HCT116 (cell line): Measurements from ENCODE around the gene MID1. TPM values are rescaled to one million over a fixed set of nuclear protein-coding genes. Genes with fewer than 3 reads are reported as not detected.

ENCODE experiments used
- ATAC-seq: fragments of 200-7000 bp; cut with Tn5 transposase; 2 replicates; pipeline ENCODE4 v1.9.1; 2020; ENCODE audit warnings: mild to moderate bottlenecking, moderate library complexity
- BruUV-seq: library from RNA; stranded (reverse); fragments of 400-500 nt; replicated peaks from 2 replicates; lab custom pipeline; 2021; lab: Mats Ljungman, UMichigan
- CTCF ChIA-PET: fragments of 300-600 bp; sonication (Branson Sonifier 250); formaldehyde crosslinking; loops from one replicate; lab custom pipeline; 2021; ENCODE audit warnings: antibody characterized with exemption; lab: Charles Lee
- POLR2A ChIA-PET: fragments of 300-600, 350-600 bp; sonication (Branson Sonifier 250); formaldehyde crosslinking; loops from one replicate; lab custom pipeline; 2021; ENCODE audit warnings: antibody characterized with exemption; lab: Charles Lee
- RAD21 ChIA-PET, 2 experiments: fragments of 300-600 bp; sonication (Branson Sonifier 250); formaldehyde crosslinking; loops; one replicate each; lab custom pipeline; 2023; ENCODE audit warnings: low total read pairs in 2 of 2; ENCODE audit not compliant: uncharacterized antibody in 2 of 2, unreplicated experiment in 2 of 2, low non-redundant PET in 1 of 2; lab: Charles Lee
- DNase-seq: peaks from one replicate; pipeline ENCODE4 v3.0.0-alpha.2; 2010; ENCODE audit warnings: low read depth, low spot score
- H2AFZ ChIP-seq: fragments of 200-600 bp; shearing (Covaris generic), sonication (generic); 2 replicates; pipeline ENCODE4 v1.6.1; 2017; ENCODE audit warnings: low read depth, mixed run types, mixed read lengths, antibody characterized with exemption, low read length; ENCODE audit not compliant: poor library complexity, severe bottlenecking
- H3K27ac ChIP-seq: 2 replicates; pipeline ENCODE4 v1.5.1; 2012; ENCODE audit warnings: low read depth, low read length
- H3K27me3 ChIP-seq: fragments of 200-600 bp; sonication (generic); 2 replicates; pipeline ENCODE4 v1.6.1; 2016; ENCODE audit warnings: mixed run types, low read length, mixed read lengths; ENCODE audit not compliant: insufficient read depth
- H3K36me3 ChIP-seq, 2 experiments: fragments of 200-500 bp in 1 of 2; fragments of 200-600 bp in 1 of 2; sonication (Bioruptor generic) in 1 of 2; sonication (generic) in 1 of 2; 2 replicates each; pipeline versions ENCODE4 v1.5.1 to v1.6.1; 2014 to 2016; ENCODE audit warnings: low read length in 2 of 2, inconsistent platforms in 1 of 2, mixed read lengths in 1 of 2, mixed run types in 1 of 2; ENCODE audit not compliant: insufficient read depth in 2 of 2, control insufficient read depth in 1 of 2
- H3K4me1 ChIP-seq, 2 experiments: fragments of 200-600 bp in 1 of 2; sonication (generic) in 1 of 2; 2 replicates each; pipeline versions ENCODE4 v1.5.1 to v1.6.1; 2012 to 2017; ENCODE audit warnings: low read length in 2 of 2, inconsistent platforms in 1 of 2, mild to moderate bottlenecking in 1 of 2, mixed read lengths in 1 of 2, mixed run types in 1 of 2, moderate library complexity in 1 of 2; ENCODE audit not compliant: insufficient read depth in 2 of 2, control insufficient read depth in 1 of 2
- H3K4me2 ChIP-seq: fragments of 200-600 bp; sonication (generic); 2 replicates; pipeline ENCODE4 v1.6.1; 2017; ENCODE audit warnings: mixed run types, low read length, mixed read lengths
- H3K4me3 ChIP-seq, 2 experiments: fragments of 200-600 bp in 1 of 2; sonication (generic) in 1 of 2; replicated peaks in 1 of 2; 2 replicates each; pipeline ENCODE4 v1.5.1; 2011 to 2016; ENCODE audit warnings: low read length in 2 of 2, control low read depth in 1 of 2, low read depth in 1 of 2, mild to moderate bottlenecking in 1 of 2, mixed read lengths in 1 of 2, mixed run types in 1 of 2
- H3K79me2 ChIP-seq: fragments of 200-600 bp; sonication (generic); 2 replicates; pipeline ENCODE4 v1.6.1; 2017; ENCODE audit warnings: mild to moderate bottlenecking, mixed run types, low read length, moderate library complexity, mixed read lengths; ENCODE audit not compliant: insufficient read depth
- H3K9ac ChIP-seq: fragments of 200-600 bp; sonication (generic); 2 replicates; pipeline ENCODE4 v1.6.1; 2016; ENCODE audit warnings: low read length, mixed read lengths
- H3K9me2 ChIP-seq: fragments of 200-600 bp; sonication (generic), shearing (Covaris generic); 2 replicates; pipeline ENCODE4 v1.6.1; 2017; ENCODE audit warnings: mixed run types, mild to moderate bottlenecking, moderate library complexity; ENCODE audit not compliant: insufficient read depth
- H3K9me3 ChIP-seq, 2 experiments: fragments of 200-500 bp in 1 of 2; fragments of 200-600 bp in 1 of 2; sonication (Bioruptor generic) in 1 of 2; sonication (generic) in 1 of 2; 2 replicates each; pipeline ENCODE4 v1.6.1; 2014 to 2017; ENCODE audit warnings: low read length in 2 of 2, mixed read lengths in 2 of 2, inconsistent platforms in 1 of 2, low read depth in 1 of 2, mild to moderate bottlenecking in 1 of 2, mixed run types in 1 of 2, moderate library complexity in 1 of 2; ENCODE audit not compliant: control insufficient read depth in 1 of 2, insufficient read depth in 1 of 2
- H4K20me1 ChIP-seq: fragments of 200-600 bp; sonication (generic), shearing (Covaris generic); 2 replicates; pipeline ENCODE4 v1.6.1; 2017; ENCODE audit warnings: mixed run types, mild to moderate bottlenecking, moderate library complexity; ENCODE audit not compliant: insufficient read depth
- CBX3 ChIP-seq: IDR thresholded peaks from 2 replicates; pipeline ENCODE4 v1.6.1; 2012; ENCODE audit warnings: low read depth
- CEBPB ChIP-seq: IDR thresholded peaks from 2 replicates; pipeline ENCODE4 v1.6.1; 2012; ENCODE audit warnings: low read depth
- EGR1 ChIP-seq: IDR thresholded peaks from 2 replicates; pipeline ENCODE4 v1.6.1; 2012; ENCODE audit warnings: low read depth
- ELF1 ChIP-seq: IDR thresholded peaks from 2 replicates; pipeline ENCODE4 v1.6.1; 2012; ENCODE audit warnings: low read depth, borderline replicate concordance
- EZH2phosphoT487 ChIP-seq: fragments of 200-600 bp; IDR thresholded peaks from 2 replicates; pipeline ENCODE4 v1.6.1; 2018; ENCODE audit warnings: antibody characterized with exemption, borderline replicate concordance
- FOSL1 ChIP-seq: IDR thresholded peaks from 2 replicates; pipeline ENCODE4 v1.6.1; 2012; ENCODE audit warnings: low read depth
- JUND ChIP-seq: IDR thresholded peaks from 2 replicates; pipeline ENCODE4 v1.6.1; 2012
- POLR2A ChIP-seq: IDR thresholded peaks from 2 replicates; pipeline ENCODE4 v1.7.0; 2011; ENCODE audit warnings: borderline replicate concordance; ENCODE audit not compliant: insufficient read depth, insufficient read length; ENCODE audit errors: extremely low read depth
- SP1 ChIP-seq: IDR thresholded peaks from 2 replicates; pipeline ENCODE4 v1.6.1; 2012; ENCODE audit warnings: low read depth
- SRF ChIP-seq: IDR thresholded peaks from 2 replicates; pipeline ENCODE4 v1.6.1; 2012; ENCODE audit warnings: low read depth
- TCF7L2 ChIP-seq: IDR thresholded peaks from 2 replicates; pipeline ENCODE4 v1.7.0; 2011; ENCODE audit warnings: borderline replicate concordance, inconsistent platforms; ENCODE audit not compliant: insufficient read depth, insufficient read length; ENCODE audit errors: extremely low read depth
- ZFX ChIP-seq: fragments of 450-650 bp; IDR thresholded peaks from 2 replicates; pipeline ENCODE4 v1.6.1; 2017
- intact Hi-C: fragments of 100-400 bp; cut with micrococcal nuclease; formaldehyde crosslinking; loops from 2 replicates; pipeline ENCODE4 v1.10.0; 2022
- total RNA-seq: library from RNA; stranded (reverse); gene quantifications from one replicate; pipeline ENCODE4 v1.2.1, GENCODE V29; 2021; ENCODE audit not compliant: unreplicated experiment
- TF ChIP-seq, protein P1 (sequence below): IDR thresholded peaks from 2 replicates; pipeline ENCODE4 v1.6.1; 2012
- TF ChIP-seq, protein P2 (sequence below): IDR thresholded peaks from 2 replicates; pipeline ENCODE4 v1.6.1; 2012
- TF ChIP-seq, protein P3 (sequence below), 3 experiments: fragments of 200-600 bp in 1 of 3; sonication (generic) in 1 of 3; IDR thresholded peaks in 2 of 3; conservative IDR thresholded peaks in 1 of 3; 2 replicates each; pipeline ENCODE4 v1.5.1; 2012 to 2017; ENCODE audit warnings: low read depth in 2 of 3, low read length in 2 of 3, antibody characterized with exemption in 1 of 3, borderline replicate concordance in 1 of 3, control low read depth in 1 of 3, mild to moderate bottlenecking in 1 of 3, mixed read lengths in 1 of 3, mixed run types in 1 of 3, moderate library complexity in 1 of 3; ENCODE audit not compliant: insufficient read depth in 1 of 3
- TF ChIP-seq, protein P4 (sequence below): IDR thresholded peaks from 2 replicates; pipeline ENCODE4 v1.6.1; 2011; ENCODE audit warnings: mild to moderate bottlenecking, low read length, moderate library complexity; ENCODE audit not compliant: insufficient replicate concordance; ENCODE audit errors: extremely low read depth
- TF ChIP-seq, protein P5 (sequence below): IDR thresholded peaks from 2 replicates; pipeline ENCODE4 v1.6.1; 2012; ENCODE audit warnings: low read depth

The MID1 gene
- total RNA-seq, 1 experiment from 2014 or later: 48.8 TPM

DNA sequence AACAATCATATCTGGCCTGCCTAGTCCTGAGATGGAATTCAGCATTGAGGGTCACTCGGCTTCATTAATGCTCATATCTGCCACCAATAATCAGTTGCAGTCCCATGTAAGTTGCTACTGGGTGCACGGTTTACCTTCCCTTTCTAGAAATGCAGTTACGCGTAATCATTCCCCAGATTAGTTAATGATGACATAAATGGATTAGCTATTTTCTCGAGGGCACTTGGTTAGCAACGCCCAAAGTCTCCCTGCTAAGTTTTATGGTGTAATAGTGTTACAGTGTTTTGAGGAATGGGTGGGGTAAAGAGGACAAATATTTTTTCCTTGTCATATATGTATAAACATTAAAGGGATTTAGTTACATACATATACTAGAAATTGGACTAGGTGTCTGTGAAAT lies 118.8 kb downstream of the MID1 start (continued):
- no peak for TF ChIP-seq CBX3
- no peak for TF ChIP-seq SP1
- TF ChIP-seq, protein P1, sequence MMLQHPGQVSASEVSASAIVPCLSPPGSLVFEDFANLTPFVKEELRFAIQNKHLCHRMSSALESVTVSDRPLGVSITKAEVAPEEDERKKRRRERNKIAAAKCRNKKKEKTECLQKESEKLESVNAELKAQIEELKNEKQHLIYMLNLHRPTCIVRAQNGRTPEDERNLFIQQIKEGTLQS: no peak

DNA sequence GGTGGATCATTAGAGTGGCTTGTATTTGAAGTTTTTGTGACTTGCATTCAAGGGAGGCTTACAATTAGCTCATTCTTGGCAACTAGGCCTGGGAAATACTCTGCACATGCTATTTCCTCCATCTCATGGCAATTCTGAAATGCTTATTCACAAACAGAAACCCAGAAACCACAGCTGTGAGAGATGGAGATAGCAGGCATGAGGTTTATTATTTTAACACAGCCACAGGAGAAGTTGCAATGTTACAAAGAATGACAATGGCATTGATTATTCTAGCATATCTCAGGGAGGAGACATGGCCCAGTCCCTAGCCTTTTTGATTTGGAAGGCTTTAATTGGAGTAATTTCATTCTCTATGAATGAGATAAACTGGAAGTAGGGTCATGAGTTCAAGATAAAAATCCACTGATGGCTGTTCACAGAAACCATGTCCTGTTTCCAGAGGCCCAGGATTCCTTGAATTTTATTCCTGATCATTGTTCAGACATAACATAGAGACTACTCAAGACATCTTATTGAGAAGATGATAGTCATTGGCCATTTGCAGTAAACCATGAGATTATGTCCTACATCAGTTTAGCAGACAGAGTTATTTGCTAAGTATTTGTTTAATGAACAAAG lies 123.9 kb downstream of the MID1 start:
- RAD21 ChIA-PET: no interaction called here
- no peak overlapping the region for H3K4me2 ChIP-seq
- POLR2A ChIA-PET: no interaction called here

More for the DNA sequence above, 123.9 kb downstream of the MID1 start:
- Histone ChIP-seq H4K20me1 (no peaks in the 10 kb centered on the region), H3K4me1 (no peaks in the 10 kb centered on the region), H2AFZ (no peak overlapping the region), H3K79me2 (0 out of 2 replicates have a peak, but pooled peaks cover 3% of the 10 kb centered on the region), H3K9ac (no peak overlapping the region), H3K4me3 (no peak overlapping the region), H3K9me2 (no peaks in the 10 kb centered on the region), H3K27me3 (no peaks in the 10 kb centered on the region), H3K27ac (no peak overlapping the region), H3K9me3 (no peaks in the 10 kb centered on the region), H3K36me3 (0 out of 4 replicates have a peak, but pooled peaks cover 4 to 5% of the 10 kb centered on the region in 2 experiments)
- TF ChIP-seq, protein P2, sequence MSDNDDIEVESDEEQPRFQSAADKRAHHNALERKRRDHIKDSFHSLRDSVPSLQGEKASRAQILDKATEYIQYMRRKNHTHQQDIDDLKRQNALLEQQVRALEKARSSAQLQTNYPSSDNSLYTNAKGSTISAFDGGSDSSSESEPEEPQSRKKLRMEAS: no peak
- TF ChIP-seq ELF1 (no peak), JUND (no peak), EZH2phosphoT487 (no peak), TCF7L2 (no peak), ZFX (no peak), EGR1 (no peak), SRF (no peak), SP1 (no peak), FOSL1 (no peak), POLR2A (no peak), CEBPB (no peak)
- TF ChIP-seq, protein P3, sequence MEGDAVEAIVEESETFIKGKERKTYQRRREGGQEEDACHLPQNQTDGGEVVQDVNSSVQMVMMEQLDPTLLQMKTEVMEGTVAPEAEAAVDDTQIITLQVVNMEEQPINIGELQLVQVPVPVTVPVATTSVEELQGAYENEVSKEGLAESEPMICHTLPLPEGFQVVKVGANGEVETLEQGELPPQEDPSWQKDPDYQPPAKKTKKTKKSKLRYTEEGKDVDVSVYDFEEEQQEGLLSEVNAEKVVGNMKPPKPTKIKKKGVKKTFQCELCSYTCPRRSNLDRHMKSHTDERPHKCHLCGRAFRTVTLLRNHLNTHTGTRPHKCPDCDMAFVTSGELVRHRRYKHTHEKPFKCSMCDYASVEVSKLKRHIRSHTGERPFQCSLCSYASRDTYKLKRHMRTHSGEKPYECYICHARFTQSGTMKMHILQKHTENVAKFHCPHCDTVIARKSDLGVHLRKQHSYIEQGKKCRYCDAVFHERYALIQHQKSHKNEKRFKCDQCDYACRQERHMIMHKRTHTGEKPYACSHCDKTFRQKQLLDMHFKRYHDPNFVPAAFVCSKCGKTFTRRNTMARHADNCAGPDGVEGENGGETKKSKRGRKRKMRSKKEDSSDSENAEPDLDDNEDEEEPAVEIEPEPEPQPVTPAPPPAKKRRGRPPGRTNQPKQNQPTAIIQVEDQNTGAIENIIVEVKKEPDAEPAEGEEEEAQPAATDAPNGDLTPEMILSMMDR (IDR thresholded peaks at IDR 0.05 in 2 of 3, conservative IDR thresholded peaks at IDR 0.05 in 1 of 3; ENCODE audit: borderline replicate concordance in 1 of 3, insufficient read depth in 1 of 3, low read depth in 2 of 3, low read length in 2 of 3): no peak
- TF ChIP-seq, protein P4, sequence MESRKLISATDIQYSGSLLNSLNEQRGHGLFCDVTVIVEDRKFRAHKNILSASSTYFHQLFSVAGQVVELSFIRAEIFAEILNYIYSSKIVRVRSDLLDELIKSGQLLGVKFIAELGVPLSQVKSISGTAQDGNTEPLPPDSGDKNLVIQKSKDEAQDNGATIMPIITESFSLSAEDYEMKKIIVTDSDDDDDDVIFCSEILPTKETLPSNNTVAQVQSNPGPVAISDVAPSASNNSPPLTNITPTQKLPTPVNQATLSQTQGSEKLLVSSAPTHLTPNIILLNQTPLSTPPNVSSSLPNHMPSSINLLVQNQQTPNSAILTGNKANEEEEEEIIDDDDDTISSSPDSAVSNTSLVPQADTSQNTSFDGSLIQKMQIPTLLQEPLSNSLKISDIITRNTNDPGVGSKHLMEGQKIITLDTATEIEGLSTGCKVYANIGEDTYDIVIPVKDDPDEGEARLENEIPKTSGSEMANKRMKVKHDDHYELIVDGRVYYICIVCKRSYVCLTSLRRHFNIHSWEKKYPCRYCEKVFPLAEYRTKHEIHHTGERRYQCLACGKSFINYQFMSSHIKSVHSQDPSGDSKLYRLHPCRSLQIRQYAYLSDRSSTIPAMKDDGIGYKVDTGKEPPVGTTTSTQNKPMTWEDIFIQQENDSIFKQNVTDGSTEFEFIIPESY: no peak
- TF ChIP-seq, protein P5, sequence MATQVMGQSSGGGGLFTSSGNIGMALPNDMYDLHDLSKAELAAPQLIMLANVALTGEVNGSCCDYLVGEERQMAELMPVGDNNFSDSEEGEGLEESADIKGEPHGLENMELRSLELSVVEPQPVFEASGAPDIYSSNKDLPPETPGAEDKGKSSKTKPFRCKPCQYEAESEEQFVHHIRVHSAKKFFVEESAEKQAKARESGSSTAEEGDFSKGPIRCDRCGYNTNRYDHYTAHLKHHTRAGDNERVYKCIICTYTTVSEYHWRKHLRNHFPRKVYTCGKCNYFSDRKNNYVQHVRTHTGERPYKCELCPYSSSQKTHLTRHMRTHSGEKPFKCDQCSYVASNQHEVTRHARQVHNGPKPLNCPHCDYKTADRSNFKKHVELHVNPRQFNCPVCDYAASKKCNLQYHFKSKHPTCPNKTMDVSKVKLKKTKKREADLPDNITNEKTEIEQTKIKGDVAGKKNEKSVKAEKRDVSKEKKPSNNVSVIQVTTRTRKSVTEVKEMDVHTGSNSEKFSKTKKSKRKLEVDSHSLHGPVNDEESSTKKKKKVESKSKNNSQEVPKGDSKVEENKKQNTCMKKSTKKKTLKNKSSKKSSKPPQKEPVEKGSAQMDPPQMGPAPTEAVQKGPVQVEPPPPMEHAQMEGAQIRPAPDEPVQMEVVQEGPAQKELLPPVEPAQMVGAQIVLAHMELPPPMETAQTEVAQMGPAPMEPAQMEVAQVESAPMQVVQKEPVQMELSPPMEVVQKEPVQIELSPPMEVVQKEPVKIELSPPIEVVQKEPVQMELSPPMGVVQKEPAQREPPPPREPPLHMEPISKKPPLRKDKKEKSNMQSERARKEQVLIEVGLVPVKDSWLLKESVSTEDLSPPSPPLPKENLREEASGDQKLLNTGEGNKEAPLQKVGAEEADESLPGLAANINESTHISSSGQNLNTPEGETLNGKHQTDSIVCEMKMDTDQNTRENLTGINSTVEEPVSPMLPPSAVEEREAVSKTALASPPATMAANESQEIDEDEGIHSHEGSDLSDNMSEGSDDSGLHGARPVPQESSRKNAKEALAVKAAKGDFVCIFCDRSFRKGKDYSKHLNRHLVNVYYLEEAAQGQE: no peak
- no TSS peak for BruUV-seq
- no peak for DNase-seq
- ATAC-seq: no peak
- CTCF ChIA-PET: no interaction called here
- intact Hi-C loops: no loop called here
